ENCODE results near the gene BMI1.

DNA sequence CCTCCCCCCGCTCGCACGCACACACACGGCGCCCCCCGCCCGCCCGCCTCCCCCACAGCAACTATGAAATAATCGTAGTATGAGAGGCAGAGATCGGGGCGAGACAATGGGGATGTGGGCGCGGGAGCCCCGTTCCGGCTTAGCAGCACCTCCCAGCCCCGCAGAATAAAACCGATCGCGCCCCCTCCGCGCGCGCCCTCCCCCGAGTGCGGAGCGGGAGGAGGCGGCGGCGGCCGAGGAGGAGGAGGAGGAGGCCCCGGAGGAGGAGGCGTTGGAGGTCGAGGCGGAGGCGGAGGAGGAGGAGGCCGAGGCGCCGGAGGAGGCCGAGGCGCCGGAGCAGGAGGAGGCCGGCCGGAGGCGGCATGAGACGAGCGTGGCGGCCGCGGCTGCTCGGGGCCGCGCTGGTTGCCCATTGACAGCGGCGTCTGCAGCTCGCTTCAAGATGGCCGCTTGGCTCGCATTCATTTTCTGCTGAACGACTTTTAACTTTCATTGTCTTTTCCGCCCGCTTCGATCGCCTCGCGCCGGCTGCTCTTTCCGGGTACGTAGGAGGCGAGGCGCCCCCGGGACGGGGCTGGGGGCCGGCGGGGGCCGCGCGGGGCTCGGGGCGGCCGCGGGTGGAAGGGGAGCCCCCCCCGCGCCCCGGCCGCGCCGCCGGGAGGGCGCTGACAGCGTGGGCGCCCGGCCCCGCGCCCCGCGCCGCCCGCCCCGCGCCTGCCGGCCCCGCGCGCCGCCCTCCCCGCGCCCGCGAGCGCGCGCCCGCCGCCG lies 441 bp downstream of the BMI1 start:
- TF ChIP-seq, protein P1, sequence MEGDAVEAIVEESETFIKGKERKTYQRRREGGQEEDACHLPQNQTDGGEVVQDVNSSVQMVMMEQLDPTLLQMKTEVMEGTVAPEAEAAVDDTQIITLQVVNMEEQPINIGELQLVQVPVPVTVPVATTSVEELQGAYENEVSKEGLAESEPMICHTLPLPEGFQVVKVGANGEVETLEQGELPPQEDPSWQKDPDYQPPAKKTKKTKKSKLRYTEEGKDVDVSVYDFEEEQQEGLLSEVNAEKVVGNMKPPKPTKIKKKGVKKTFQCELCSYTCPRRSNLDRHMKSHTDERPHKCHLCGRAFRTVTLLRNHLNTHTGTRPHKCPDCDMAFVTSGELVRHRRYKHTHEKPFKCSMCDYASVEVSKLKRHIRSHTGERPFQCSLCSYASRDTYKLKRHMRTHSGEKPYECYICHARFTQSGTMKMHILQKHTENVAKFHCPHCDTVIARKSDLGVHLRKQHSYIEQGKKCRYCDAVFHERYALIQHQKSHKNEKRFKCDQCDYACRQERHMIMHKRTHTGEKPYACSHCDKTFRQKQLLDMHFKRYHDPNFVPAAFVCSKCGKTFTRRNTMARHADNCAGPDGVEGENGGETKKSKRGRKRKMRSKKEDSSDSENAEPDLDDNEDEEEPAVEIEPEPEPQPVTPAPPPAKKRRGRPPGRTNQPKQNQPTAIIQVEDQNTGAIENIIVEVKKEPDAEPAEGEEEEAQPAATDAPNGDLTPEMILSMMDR (IDR thresholded peaks at IDR 0.05), result no peak
- TF ChIP-seq EZH2 (IDR thresholded peaks at IDR 0.05; ENCODE audit: borderline replicate concordance, insufficient read depth, low read depth, low read length, poor library complexity, severe bottlenecking), result no peak

All from B cell (primary cell).